Pons (tissue), 1 donor: Measurements from ENCODE around the gene CLEC16A.
"Not testable (repeated sequence)": the region's sequence is repeated elsewhere in the genome, so short reads cannot be mapped to it uniquely, and the experiment has no call there.

Experiments
- DNase-seq: peaks from one replicate; pipeline ENCODE4 v3.0.0-alpha.2; 2016; ENCODE audit warnings: low spot score

Gene CLEC16A

GRCh38 chr16:10966129-10966528 is 21.8 kb downstream of the CLEC16A start:
- no peak for DNase-seq

DNA sequence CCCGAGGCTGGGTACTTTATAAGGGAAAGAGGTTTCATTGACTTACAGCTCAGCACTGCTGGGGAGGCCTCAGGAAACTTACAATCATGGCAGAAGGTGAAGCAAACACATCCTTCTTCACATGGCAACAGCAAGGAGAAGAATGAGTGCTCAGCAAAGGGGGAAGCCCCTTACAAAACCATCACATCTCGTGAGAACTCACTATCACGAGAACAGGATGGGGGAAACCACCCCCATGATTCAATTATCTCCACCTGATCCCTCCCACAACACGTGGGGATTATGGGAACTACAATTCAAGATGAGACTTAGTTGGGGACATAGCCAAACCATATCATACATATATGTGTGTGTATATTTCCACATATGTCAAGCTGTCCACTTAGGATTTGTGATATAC is 22.2 kb downstream of the CLEC16A start:
- DNase-seq, result not testable (repeated sequence)

- no peak for DNase-seq
Measured at GRCh38 chr16:10967986-10968385, 23.6 kb downstream of the CLEC16A start.

- no peak for DNase-seq
Measured at GRCh38 chr16:10968498-10968897, 24.1 kb downstream of the CLEC16A start.

- DNase-seq, result no peak
Measured at GRCh38 chr16:10969615-10970014, 25.3 kb downstream of the CLEC16A start.

DNA sequence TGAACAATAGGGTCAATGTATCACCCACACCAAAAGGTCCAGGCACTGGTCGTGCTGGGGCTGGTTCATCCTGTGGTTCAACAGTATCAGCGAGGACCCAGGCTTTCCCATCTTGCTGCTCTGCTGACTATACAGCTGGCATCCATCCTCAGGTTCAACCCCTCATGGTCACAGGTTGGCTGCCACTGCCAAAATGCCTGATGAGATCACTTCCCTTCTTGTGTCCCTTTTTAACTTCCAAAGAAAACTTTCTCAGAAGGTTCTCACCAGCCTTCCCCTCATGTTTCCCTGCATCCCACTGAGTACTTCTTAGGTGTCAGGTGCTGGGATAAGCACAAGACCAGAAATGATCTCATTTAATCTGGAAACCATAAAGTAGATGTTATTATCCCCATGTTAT is 25.7 kb downstream of the CLEC16A start:
- DNase-seq, result no peak

DNA sequence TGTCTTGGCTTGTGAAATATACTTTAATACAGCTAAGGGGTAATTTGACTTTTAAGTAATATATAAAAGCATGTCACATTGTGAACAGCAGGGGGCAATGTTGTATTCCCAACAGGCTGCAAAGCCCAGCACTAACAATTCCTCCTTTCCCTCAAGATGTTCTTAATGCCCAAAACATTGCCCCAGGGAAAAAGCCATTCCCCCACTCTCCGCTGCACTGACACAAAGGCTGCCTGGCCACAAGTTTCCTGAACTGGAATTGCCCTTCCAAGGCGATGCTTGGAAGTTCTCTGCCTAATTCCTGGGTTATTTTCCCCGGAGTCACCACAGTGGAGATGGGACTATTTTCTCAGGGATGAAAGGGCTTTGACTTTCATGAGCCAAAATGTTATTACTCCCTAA is 27.2 kb downstream of the CLEC16A start:
- DNase-seq, result peak; percentile 80

DNA sequence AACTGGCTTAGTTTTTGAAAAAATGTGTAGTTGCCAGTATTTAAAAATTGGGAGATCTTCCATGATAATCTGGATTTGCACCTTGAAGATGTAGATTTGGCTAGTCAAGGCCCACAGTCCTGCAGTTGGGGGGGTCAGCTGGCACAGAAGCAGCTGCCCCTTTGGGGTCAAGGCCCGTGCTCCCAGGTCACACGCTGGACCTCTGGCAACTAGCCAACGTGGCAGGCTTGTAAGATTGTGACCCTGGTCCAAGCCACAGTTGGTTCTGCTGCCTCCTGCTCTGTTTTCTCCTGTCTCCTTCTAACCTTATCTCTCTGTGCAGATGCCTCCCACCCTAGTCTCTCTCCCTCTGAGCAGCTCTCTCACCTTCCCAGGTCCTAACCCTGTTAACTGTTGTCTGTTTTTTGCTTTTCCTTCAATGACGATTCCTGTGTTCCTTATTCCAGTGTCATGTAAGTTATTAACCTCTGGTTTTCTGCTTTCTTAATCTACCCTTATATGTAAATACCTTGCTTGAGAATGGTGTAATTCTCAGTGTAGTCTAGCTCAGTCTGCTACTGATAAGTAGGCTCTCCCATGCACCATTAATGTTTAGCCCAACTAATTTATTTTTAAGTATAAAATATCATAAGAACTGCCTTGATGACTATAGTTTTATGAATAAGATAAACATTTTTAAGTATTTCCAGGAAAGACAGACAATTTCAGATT is 27.9 kb downstream of the CLEC16A start:
- no peak for DNase-seq

DNA sequence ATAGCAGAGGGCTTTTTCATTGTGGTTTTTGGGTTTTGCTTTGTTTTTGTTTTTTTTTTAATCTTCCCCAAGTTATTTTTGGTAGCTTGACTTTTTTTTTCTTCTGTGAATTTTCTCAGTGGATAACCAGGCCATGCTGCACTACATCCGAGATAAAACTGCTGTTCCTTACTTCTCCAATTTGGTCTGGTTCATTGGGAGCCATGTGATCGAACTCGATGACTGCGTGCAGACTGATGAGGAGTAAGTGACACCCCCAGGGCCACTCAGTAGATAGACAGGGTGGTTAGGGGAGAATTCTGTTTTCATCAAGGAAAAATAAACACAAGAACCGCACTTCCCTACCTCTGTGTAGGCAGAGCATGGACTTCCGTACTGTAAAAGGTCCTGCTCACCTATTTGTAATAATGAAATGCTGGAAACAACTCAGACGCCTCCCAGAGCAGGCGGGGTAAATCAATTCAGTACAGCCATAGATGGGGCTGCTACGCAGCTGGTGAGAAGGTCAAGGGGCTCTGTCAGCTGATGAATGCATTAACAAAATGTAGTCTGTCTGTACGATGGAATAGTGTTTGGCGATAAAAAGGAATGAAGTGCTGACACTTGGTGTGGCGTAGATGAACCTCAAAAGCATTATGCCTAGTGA is 28.6 kb downstream of the CLEC16A start:
- no peak for DNase-seq

DNA sequence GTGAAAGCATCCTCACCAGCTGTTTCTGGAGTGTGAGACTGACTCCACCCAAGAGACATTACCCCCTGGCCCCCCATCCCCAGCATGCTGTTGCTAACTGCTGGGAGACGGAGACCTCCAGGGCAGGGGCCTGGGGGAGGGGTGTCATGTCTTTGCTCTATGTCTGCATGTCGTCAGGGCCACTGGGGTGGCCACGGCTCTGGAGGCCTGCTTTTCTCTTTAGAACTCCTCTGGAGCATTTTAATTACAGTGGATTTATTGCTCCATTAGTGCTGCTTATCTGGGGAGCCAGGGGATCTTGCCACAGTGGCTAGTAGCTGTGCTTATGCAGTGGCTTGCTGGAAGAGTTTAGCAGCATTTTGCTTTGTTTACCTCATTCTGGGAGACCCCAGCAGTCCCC is 32.3 kb downstream of the CLEC16A start:
- no peak for DNase-seq

GRCh38 chr16:10978124-10978523 is 33.8 kb downstream of the CLEC16A start:
- DNase-seq, result no peak

DNA sequence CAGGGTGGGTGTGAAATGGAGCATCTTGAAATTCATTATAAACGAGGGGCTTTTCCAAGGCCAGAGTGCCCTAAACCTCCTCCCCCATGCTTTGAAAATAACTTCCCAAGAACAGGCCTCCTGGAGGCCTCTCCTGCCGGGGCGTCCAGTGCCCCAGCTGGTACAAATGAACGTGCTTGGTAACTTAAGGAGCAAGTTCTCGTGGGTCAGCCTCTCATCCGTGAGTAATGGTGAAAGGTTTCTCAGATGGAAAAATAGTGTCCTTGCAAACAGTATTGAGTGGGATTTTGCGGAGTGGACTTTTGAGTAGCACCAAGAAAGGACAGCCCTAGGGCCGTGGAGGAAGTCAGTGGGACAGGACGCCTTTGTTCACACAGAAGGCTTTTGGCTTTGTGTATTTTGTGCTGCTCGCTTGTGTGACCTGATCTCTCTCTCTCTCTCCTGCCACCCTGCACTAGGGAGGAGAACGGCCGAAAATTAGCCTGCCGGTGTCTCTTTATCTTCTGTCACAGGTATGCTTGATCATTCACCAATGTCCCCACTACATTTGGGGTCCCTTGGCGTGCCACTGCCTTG is 34.6 kb downstream of the CLEC16A start:
- peak; percentile 45 for DNase-seq

GRCh38 chr16:10979717-10980601 is 35.6 kb downstream of the CLEC16A start:
- peak; percentile 69 for DNase-seq

GRCh38 chr16:10980813-10981212 is 36.4 kb downstream of the CLEC16A start:
- no peak for DNase-seq

- no peak for DNase-seq
Measured at GRCh38 chr16:10981697-10982216, 37.4 kb downstream of the CLEC16A start.

- DNase-seq, result peak; percentile 18
Measured at GRCh38 chr16:10982465-10983150, 38.2 kb downstream of the CLEC16A start.

DNA sequence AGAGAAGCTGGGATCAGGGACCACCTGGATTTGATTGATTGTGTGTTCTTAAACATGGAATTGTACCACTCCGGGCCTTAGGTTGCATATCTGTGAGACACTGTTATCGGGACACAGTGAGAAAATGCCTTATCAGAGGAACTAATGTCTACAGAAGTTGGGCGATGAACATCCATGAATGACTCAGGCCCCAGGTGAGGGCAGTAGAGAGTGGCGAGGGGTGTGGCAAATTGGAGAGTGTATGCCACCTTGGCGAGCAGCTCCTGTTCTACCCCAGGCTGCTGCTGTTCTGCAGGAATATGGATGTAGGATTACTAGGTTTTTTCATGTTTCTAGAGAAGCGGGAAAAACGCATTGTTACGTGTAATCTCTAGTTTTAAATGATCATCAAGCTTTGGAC is 38.8 kb downstream of the CLEC16A start:
- no peak for DNase-seq

GRCh38 chr16:10984509-10984908 is 40.1 kb downstream of the CLEC16A start:
- DNase-seq, result no peak

GRCh38 chr16:10987361-10988163 is 43.2 kb downstream of the CLEC16A start:
- DNase-seq, result no peak

GRCh38 chr16:10988164-10988803 is 43.9 kb downstream of the CLEC16A start:
- no peak for DNase-seq
